ENCODE measurements around the gene GOLGA8N.
"Not testable (repeated sequence)": the region's sequence is repeated elsewhere in the genome, so short reads cannot be mapped to it uniquely, and the experiment has no call there.

GOLGA8N gene

DNA sequence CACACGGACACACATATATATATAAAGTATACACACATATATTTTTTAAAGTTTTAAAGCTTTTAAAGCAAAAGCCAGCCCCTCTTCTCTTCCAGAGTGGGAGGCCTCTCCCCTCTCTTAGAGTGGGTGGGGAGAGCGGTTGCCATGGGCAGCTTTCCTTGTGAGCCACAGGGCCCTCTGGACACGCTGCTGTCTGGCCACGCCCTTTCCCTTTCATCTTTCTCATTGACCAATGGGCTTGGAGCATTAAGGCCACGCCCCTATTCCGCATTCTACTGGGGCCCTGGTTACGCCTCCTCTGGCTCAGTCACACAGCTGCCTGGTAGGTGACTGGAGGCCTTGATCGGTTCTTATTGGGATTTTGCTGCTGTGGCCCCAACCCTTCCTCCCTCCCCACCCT is at the start of gene GOLGA8N:
GOLGA8N (plus strand) TSS at position 306 of the 400 bp plus-strand sequence.
- not testable (repeated sequence) for DNase-seq (ENCODE audit: low spot score)

DNA sequence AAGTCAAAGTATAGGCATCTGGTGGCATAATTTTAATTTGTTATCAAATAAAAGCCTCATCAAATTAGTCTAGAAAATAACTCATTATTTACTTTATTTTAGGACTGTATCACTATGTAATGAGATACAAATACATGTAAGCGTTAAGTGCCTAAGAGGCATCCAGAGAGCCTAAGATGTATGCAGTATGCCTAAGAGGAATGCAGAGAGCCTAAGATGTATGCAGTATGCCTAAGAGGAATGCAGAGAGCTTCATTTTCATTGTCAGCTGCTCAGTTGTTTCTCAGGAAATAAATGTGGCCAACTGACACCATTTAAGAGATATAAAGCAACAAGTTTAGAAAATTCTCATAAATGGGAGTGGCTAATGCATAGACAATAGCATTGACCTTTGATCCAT is 49.8 kb upstream of the GOLGA8N start:
- DNase-seq (ENCODE audit: low spot score), result not testable (repeated sequence)

DNA sequence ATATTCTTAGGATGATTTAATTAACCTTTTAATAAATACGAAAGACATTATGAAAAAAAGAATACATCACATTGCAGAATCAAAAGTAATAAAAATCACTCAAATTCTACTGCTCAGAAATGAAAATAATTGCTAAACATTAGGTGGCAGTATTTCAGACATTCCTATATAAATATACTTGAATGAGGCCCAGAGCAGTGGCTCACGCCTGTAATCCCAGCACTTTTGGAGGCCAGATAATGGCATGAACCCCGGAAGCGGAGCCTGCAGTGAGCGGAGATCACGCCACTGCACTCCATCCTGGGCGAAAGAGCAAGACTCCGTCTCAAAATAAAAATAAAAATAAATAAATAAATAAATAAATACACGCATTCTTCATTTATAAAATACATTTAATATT is 48.1 kb upstream of the GOLGA8N start:
- not testable (repeated sequence) for DNase-seq (ENCODE audit: low spot score)

DNA sequence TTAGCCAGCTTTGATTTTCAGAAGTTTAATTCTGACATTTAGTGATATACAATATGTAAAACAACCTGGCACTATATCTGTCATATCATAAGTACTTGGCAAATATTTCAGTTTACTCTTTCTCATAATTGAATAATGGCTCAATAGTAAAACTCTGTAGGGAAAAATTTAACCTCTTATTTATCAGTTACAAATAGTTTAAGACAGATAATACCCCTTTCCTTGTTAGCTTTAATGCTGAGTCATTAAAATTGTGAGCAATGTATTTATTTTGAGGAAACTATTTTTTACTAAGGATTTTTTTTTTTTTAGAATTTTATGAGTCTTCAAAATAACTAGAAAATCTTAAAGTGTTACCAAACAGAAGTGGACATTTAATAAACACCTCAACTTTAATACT is 38.7 kb upstream of the GOLGA8N start:
- DNase-seq (ENCODE audit: low spot score), result not testable (repeated sequence)

DNA sequence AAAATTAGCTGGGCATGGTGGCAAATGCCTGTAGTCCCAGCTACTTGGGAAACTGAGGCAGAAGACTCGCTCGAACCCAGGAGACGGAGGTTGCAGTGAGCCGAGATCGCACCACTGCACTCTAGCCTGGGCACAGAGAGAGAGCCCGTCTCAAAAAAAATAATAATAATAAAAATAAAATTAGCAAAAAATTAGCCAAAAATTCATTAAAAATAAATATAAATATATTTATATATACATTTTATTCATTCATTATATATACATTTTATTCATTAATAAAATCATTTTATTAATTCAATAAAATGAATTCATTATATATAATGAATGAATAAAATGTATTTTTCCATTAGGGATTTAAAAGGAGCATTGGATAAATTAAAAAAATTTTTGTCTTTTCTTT is 31.1 kb upstream of the GOLGA8N start:
- DNase-seq (ENCODE audit: low spot score), result not testable (repeated sequence)

DNA sequence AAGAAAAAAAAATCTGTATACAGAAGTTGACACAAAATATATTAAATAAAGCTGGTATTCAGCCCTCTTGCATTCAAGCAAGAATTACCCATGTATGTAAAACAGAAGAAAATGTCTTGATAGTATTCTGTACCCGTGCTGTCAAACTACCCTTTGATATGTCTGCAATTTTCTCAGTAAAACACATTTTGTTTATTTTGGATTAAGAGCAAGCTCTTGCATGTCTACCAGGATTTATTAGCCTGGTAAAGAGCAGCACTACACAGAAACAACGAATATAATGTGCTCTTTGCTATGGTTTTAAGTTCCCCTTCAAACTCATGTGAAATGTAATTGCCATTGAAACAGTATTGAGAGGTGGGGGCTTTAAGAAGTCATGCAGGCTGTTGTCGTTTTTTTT is 24.3 kb upstream of the GOLGA8N start:
- DNase-seq (ENCODE audit: low spot score), result not testable (repeated sequence)

DNA sequence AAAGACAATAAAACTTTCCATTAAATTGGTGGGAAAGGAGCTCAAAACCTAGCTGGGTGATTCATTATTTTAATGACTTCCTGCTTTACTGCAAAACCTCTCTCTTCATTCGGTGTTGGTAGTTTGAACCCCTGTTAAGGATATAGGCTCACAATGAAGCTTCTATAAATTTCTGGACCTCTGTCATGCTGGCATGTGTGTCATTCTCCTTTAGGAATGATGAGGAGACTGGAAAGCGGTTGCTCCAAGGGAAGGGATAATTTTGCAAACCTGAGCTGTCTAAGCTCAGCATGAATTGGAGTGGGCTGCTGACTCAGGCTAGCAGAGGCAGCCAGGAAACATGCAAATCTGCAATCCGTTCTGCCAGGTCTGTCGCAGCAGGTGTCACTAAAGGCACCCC is 14.8 kb upstream of the GOLGA8N start:
- not testable (repeated sequence) for DNase-seq (ENCODE audit: low spot score)

DNA sequence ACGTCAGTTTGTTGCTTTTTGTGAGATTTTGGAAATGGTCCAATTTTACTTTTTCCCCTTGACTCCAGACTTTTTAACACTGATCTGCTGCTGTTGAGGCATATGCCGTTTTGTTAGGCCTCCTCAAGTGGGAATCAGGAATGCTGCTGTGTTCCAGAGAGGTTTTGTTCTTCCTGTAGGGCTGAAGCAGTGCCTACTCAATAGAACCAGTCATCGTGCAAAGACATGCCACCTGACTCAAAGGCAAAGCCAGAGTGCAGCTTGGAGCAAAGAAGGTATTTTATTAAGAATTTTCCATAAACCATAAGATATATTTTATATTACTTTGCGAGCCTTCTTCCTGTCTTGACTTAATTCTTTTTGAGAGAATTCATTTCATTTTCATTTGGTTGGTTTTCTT is 7.4 kb upstream of the GOLGA8N start:
- DNase-seq (ENCODE audit: low spot score), result not testable (repeated sequence)

DNA sequence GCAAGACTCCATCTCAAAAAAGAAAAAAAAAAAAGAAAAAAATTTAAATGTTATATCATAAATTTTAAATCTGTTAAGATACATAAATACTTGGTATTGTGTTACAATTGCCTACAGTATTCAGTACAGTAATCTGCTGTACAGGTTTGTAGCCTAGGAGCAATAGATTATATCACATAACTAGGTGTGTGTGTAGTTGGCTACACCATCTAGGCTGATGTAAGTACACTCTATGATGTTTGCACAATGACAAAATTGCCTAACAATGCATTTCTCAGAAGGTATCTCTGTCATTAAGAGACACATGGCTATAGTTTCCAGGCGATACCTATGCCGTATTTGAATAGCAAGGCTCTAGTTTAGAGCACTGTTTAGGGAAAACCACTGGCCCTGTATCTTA is 16.3 kb downstream of the GOLGA8N start:
- not testable (repeated sequence) for DNase-seq (ENCODE audit: low spot score)

DNA sequence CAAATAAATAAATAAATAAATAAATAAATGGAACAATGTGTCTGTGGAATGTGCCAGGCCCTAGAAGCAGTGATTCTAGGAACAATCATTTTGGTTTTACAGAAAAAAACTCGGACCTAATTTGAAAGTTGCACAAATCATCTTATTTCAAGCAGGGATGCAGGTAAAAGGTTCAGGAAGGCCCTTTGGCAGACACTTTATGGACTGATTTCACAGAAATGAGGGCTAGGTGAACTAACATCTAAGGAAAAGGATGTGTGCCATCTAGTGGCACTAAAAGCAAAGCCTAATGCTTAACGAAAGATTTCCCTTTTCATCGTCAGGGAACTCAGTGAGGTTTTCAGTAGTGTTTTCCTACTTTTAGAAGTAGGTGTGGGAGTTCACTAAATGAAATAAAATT is 17.5 kb downstream of the GOLGA8N start:
- not testable (repeated sequence) for DNase-seq (ENCODE audit: low spot score)

DNA sequence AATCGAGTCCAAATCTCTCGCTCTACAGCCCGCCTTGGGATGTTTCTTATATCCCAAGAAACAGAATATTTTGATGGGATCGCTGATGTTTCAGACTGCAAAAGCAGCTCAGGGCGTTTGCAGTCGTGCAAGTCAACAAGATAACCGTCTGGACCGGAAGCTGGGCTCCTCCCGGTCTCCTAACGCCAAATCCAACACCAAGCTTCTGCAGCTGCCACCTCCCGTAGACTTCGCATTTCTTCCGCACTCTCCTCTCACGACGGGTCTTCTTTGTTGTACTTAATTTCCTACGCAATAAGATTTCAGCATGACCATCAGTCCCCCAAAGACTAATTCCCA is 21.4 kb downstream of the GOLGA8N start:
- not testable (repeated sequence) for DNase-seq (ENCODE audit: low spot score)

DNA sequence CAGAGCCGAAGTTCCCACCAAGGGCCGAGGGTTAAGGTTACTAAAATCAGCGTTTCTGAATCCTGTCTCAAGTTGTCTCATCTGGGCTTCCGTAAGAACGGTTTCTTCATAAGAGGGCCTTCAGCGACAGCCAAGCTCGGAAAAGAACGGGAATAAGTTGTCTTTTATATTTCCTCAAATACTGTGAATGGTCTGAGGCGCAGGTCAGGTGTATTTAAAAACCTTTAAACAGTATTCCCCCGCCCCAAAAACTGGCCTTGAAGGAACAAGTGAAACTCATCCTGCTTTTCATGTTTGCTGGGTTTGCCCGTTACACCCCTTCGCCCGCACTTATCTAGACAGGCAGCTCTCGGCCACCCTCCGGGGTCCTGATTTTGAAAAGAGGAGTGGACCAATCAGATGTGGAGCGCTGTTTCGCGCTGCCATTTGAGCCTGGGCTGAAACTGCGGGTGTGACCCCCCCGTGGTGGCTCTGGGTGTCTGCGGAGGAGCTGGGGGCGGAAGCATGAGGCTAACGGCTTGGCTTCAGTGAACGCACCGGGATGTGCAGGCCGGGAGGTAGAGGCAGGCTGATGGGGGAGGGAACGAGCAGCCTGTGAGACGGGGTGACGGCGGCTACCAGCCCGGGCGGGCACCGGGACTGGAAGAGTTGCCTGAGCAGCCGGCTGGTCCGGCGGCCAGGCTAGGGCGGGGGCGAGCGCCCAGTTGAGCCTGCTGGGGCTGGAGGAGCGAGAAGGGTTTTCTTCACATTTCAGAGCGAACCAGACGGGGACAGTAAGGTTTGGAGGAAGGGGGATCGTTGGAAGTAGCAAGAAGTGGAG is 22.0 kb downstream of the GOLGA8N start, which contains the start of gene ARHGAP11A:
ARHGAP11A (plus strand) TSS at position 454 of the 820 bp plus-strand sequence. CDS start 708 bp downstream, outside the sequence.
- not testable (repeated sequence) for DNase-seq (ENCODE audit: low spot score)

DNA sequence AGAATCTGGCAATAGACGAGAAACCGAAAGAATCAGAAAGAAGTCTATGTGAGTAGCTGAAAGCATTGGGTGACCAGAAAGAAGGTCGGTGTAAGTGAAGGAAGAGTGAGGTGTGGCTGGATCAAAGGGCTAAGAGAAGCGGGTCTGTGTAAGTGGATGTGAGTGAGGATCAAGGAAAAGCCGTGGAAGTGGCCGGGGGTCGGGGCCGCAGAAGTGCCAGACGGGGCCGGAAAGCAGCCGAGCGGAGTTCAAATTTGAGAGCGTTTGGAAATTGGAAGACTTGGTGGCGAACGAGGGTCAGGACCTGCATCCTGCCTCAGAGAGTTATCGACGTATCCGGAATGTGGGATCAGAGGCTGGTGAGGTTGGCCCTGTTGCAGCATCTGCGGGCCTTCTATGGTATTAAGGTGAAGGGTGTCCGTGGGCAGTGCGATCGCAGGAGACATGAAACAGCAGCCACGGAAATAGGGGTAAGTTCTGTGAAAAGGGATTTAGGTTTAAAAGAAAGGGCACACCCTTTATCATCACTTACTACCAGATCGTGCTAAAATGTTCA is 22.7 kb downstream of the GOLGA8N start:
- DNase-seq (ENCODE audit: low spot score), result not testable (repeated sequence)

DNA sequence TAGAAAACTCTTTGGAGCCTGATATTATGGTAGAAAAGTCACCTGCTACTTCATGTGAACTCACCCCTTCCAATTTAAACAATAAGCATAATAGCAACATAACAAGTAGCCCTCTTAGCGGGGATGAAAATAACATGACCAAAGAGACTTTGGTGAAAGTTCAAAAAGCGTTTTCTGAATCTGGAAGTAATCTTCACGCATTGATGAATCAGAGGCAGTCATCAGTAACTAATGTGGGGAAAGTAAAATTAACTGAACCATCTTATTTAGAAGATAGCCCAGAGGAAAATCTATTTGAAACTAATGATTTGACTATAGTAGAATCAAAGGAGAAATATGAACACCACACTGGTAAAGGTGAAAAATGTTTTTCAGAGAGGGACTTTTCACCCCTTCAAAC is 43.2 kb downstream of the GOLGA8N start:
- no peak for DNase-seq (ENCODE audit: low spot score)

DNA sequence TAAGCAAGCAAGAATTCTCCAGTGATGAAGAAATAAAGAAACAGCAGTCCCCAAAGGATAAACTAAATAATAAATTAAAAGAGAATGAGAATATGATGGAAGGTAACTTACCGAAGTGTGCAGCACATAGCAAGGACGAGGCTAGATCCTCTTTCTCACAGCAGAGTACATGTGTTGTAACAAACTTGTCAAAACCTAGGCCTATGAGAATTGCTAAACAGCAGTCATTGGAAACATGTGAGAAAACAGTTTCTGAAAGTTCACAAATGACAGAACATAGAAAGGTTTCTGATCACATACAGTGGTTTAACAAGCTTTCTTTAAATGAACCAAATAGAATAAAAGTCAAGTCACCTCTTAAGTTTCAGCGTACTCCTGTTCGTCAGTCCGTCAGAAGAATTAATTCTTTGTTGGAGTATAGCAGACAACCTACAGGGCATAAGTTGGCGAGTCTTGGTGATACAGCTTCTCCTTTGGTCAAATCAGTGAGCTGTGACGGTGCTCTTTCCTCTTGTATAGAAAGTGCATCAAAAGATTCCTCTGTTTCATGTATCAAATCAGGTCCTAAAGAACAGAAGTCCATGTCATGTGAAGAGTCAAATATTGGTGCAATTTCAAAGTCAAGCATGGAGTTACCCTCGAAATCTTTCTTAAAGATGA is 43.8 kb downstream of the GOLGA8N start:
- no peak for DNase-seq (ENCODE audit: low spot score)

DNA sequence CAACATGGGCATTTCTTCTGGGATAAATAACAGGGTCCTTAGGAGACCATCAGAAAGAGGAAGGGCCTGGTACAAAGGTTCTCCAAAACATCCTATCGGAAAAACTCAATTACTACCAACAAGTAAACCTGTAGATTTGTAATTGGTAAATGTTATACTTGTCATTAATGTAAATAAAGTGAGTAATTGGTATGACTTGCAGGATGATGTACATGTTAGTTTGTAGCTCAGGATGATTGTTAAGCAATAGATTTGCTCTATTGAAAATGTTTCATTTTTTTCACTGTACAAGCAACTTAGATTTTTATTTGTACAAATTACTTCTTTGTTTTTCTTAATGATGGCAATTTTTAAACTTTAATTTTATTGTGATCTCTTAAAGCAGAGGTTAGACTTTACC is 44.4 kb downstream of the GOLGA8N start:
- no peak for DNase-seq (ENCODE audit: low spot score)

DNA sequence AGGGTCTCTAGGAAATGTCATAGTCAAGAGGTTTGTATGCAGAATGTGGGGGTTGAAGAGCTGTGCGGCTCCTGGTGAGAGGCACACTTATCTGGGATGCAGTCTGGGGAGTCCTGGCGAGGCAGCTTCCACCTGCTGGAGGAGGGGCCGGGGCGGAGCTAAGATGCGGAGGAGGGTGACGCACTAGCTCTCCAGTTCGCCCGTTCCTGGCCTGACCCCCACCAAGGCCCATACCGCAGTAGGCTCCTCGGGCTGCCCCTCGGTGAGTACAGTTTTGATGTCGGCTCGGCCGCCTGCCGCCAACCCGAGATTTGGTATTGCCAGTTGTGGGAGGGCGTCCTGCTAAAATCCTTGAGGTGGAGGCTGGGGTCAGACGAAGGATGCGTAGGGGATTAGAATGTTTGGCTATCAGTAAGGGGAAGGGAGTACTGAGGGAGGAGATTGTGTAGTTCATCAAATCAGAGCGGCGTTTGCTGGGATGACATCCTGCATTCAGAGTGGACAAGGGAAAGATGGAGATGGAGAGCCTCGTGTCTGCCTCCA is 48.3 kb downstream of the GOLGA8N start, which contains the start of gene SCG5:
SCG5 (plus strand) TSS at position 194 of the 543 bp plus-strand sequence. CDS start 1,883 bp downstream, outside the sequence.
- DNase-seq (ENCODE audit: low spot score), result no peak

DNA sequence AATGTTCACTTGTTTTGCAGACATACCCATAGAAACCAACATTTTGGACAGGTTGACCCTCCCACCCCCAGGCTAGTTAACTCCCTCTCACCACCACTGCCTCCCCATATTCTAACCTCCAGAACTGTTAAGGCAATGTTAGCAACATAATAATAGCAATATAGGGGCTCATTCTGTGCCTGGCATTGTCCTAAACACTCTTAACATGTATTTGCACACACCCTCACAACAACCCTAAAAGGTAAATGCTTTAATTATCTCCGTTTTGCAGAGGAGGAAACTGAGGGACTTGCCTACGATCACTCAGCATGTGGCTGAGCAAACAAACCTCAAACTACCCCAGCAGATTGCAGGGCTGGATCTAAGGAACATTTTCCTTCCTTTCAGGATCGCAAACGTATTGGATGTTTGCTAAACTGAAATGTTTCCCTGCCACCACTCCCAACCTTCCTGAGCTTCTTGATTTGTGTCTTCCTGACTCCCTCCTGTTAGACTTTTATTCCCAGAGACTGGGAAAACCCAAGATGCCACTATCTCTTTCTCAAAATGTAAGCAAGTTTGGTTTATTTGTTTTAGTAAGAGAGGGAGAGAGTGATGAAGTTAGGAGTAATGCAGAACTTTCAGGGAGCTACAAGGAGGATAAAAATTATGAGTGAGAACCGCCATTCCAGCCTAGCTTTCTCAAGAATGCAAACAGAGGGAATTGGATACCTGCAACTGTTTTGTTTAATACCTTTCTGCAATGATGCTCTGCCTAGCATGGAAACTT is 49.6 kb downstream of the GOLGA8N start:
- no peak for DNase-seq (ENCODE audit: low spot score)

DNA sequence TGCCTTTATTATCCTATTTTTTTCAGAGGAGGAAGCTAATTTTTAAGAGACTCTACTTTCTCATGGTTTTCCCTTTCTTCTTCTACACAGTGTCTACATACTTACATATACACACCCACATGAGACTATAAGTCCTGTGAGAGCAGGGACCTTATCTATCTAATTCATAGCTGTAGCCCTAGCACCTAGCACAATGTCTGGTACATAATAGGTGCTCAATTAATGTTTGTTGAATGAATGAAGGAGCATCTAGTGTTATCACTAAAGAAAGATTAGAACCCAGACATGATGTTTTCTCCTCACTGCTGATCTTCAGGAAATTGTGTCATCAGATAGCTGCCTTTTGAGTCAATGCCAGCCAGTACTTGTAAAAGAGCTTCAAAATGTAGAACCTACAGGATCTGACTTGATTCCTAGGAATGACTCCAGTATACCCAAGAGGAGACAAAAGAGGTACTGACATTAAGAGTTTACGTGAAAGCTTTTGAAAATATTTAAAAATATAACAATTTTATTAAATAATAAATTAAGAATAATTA is 50.7 kb downstream of the GOLGA8N start:
- DNase-seq (ENCODE audit: low spot score), result no peak

DNA sequence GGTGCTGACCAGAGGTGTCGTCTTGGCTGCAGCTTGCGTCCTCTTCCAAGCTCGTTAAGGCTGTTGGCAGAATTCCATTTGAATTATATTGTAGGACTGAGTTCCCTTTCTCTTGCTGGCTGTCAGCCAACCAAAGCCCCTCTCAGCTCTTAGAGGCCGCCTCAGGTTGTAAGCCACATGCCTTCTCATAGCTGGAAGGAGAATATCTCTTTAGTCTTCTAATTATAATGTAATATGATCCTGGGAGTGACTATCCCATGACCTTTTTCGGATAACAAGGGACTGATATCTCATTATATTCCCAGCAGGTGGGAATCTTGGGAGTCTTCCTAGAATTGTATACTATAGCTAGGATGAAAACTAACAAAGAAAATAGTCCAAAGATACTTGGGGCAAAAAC is 53.0 kb downstream of the GOLGA8N start:
- no peak for DNase-seq (ENCODE audit: low spot score)

DNA sequence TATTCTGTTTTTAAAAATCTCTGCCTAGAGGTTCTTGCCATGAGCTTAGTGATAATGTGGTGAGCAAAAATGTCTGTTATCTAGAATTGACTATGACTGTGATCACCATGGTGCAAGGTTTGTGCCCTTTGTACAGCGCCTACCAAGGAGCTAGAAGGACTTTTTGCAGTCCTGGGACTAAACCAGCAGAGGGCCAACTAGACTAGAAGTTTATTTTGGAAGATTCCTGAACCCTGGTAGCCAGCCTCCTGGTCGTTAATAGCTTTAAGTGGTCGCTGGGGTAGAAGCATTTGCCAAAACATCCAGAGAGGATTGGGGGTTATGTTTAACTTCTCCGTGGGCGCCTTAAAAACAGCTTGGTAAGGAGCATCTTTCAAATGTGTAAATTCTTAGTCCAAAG is 56.1 kb downstream of the GOLGA8N start:
- DNase-seq (ENCODE audit: low spot score), result peak; percentile 39
